Activated naive CD8-positive, alpha-beta T cell treated with anti-CD3 and anti-CD28 coated beads, Interleukin-2, amount 50 U/mL, for 16 hours (primary cell): ENCODE results near the gene GLA.

Experiments
- DNase-seq: peaks from one replicate; pipeline ENCODE4 v3.0.0-alpha.2; 2020; ENCODE audit warnings: low read depth, low spot score

GLA gene

GRCh38 chrX:101357166-101357795 lies 50.4 kb downstream of the GLA start:
- no peak for DNase-seq

- DNase-seq, result no peak
These were observed 58.5 kb downstream of the GLA start for GRCh38 chrX:101349193-101349562.

- DNase-seq, result peak; percentile 55
These were observed 59.1 kb downstream of the GLA start, which contains the start of gene TIMM8A for GRCh38 chrX:101348452-101349192. Gene TIMM8A, minus strand, starts transcription at chrX:101348742. Its CDS starts 78 bp downstream, at chrX:101348664.

GRCh38 chrX:101347859-101348451 lies 59.8 kb downstream of the GLA start:
- DNase-seq, result no peak
